LHCN-M2 (cell line): ENCODE measurements around the gene UBN1. TPM values are rescaled to one million over a fixed set of nuclear protein-coding genes. Genes with fewer than 3 reads are reported as not detected.
"Not testable (repeated sequence)": the region's sequence is repeated elsewhere in the genome, so short reads cannot be mapped to it uniquely, and the experiment has no call there.

Experiments
- DNase-seq: peaks from one replicate; pipeline ENCODE4 v3.0.0-alpha.2; 2012; ENCODE audit warnings: low read depth
- total RNA-seq: library from RNA; depleted of rRNA; stranded (reverse); fragments of >200 nt; gene quantifications from 2 replicates; pipeline ENCODE4 v1.2.3, GENCODE V29; 2014; rRNA removed

Gene UBN1
- total RNA-seq, 1 experiment from 2014 or later, result 27.6 TPM

- DNase-seq, result no peak
Measured at GRCh38 chr16:4927661-4928060, 80.4 kb downstream of the UBN1 start.

DNA sequence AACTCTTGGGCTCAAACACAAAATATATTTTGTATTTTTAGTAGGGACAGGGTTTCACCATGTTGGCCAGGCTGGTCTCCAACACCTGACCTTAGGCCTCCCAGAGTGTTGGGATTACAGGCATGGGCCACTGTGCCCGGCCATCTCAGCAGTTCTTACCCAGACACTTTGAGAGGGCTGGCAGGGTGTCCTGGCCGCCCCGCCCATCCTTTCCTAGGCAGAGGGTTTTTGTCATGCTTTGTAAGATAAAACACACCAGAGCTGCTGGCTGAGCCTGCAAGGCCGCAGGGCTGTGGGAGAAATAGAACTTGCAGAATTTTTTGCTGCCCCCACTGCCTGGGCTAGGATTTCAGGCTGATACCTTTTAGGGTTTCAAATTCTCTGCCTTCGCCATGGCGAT, 80.9 kb downstream of the UBN1 start:
- DNase-seq, result no peak

DNA sequence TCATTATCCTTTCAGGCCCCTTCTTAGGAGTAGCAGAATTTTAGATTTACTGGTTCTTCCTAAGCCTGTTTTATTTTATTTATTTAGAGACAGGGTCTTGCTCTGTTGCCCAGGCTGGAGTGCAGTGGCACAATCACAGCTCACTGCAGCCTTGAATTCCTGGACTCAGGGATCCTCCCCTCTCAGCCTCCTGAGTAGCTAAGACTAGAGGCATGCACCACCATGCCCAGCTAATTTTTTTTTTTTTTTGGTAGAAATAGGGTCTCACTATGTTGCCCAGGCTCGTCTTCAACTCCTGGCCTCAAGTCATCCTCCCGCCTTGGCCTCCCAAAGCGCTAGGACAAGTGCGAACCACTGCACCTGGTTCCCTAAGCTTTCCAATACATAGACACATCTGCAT, 82.3 kb downstream of the UBN1 start:
- not testable (repeated sequence) for DNase-seq

DNA sequence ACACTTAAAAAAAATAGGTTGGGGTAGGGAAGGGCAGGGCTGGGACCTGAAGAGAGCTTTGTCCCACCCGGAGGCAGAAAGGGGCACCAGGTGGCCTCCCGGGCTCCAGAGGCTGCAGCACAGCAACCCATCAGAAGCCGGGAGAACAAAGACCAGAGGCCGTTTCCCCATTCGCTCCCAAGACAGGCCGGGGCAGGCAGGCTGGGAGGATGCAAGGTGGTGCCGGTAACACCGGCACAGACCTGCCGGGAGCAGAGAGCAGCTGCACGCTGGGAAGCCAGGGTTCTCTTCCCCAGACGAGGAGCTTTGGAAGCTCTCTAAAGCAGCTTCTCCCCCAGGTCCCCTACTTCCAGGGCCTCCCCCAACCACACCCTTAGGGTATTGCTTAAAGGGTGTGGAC, 84.1 kb downstream of the UBN1 start:
- DNase-seq, result no peak

Other genes starting within 250 kb of the UBN1 start
- gene UBALD1, start 232.6 kb upstream of the UBN1 start, total RNA-seq, result 4.5 and 7.7 TPM in 2 replicates
- gene MGRN1, start 222.7 kb upstream of the UBN1 start, total RNA-seq, result 25.5 and 26.6 TPM in 2 replicates
- 38.9 and 40.4 TPM in 2 replicates for gene NUDT16L1, start 153.9 kb upstream of the UBN1 start, total RNA-seq
- 14.4 and 17.9 TPM in 2 replicates for gene ANKS3, start 113.2 kb upstream of the UBN1 start, total RNA-seq
- gene DNAAF8, start 112.9 kb upstream of the UBN1 start, total RNA-seq, result 0.06 and 0.98 TPM in 2 replicates
- 10.9 and 11.8 TPM in 2 replicates for gene ZNF500, start 80.3 kb upstream of the UBN1 start, total RNA-seq
- not detected in 2 replicates for gene SEPTIN12, start 59.1 kb upstream of the UBN1 start, total RNA-seq
- gene SMIM22, start 52.1 kb upstream of the UBN1 start, total RNA-seq, result not detected in 2 replicates
- 17.8 and 25.8 TPM in 2 replicates for gene ROGDI, start 44.8 kb upstream of the UBN1 start, total RNA-seq
- gene GLYR1, start 193 bp upstream of the UBN1 start, total RNA-seq, result 38.3 and 52.8 TPM in 2 replicates
- gene PPL, start 89.7 kb downstream of the UBN1 start, total RNA-seq, result 0.13 and 0.86 TPM in 2 replicates
- not detected in 2 replicates for gene SEC14L5, start 110.8 kb downstream of the UBN1 start, total RNA-seq
- gene NAGPA, start 186.5 kb downstream of the UBN1 start, total RNA-seq, result 33.7 and 57.6 TPM in 2 replicates
- gene C16orf89, start 218.5 kb downstream of the UBN1 start, total RNA-seq, result 0.26 TPM in 1 of 2 replicates, not detected in the other
- gene ALG1, start 224.4 kb downstream of the UBN1 start, total RNA-seq, result 33.2 and 75.0 TPM in 2 replicates